GM19397 (cell line): ENCODE measurements around the gene SCUBE3.

Source experiments
- ATAC-seq: cut with Tn5 transposase; IDR thresholded peaks from one replicate; pipeline ENCODE4 v1.9.1; 2021; ENCODE audit warnings: mild to moderate bottlenecking, moderate library complexity; ENCODE audit not compliant: unreplicated experiment

SCUBE3 gene

DNA sequence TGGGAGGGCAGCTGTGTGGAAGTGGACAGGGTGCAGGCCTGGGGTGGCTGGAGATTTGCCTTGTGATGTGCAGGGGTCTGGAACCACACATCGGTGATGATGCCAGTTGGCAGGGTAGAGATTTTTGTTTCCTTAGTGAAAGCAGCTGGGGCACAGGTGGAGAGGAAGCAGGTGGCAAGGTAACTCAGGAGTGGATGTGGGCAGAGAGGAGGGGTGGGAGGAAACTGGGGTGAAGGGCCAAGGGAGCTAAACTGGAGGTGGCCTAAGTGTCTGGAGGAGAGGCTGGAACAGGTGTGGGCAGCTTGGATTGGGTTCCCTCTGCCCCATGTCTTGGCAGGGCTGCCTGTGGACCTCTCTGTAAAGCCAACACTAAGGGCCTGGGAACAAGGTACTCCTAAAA is 4.7 kb upstream of the SCUBE3 start:
- no peak for ATAC-seq

GRCh38 chr6:35209622-35210247 is 4.0 kb upstream of the SCUBE3 start:
- ATAC-seq: no peak

DNA sequence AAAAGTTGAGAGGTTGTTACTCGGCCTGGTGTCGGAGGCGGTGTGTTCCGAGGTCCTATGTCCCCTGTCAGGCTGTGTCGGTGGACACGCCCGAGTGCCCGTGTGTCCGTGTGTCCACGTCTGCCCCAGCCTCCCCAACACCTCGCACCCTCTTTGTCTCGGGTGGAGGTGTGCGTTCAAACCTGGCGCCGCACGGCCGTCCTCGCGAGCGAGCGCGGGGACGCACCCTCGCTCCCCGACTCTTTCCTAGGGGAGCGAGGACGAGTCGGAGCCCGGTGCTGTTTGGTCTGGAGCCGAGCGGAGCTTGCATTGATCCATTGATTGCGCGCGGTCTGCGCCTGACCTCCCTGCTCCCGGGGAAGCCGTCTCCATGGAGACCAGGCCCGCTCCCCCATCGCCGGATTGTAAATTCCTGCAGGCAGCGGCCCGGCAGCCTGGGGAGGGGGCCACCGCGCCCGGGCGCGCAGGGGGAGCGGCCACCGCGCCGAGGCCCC is 411 bp upstream of the SCUBE3 start:
- ATAC-seq: no peak

DNA sequence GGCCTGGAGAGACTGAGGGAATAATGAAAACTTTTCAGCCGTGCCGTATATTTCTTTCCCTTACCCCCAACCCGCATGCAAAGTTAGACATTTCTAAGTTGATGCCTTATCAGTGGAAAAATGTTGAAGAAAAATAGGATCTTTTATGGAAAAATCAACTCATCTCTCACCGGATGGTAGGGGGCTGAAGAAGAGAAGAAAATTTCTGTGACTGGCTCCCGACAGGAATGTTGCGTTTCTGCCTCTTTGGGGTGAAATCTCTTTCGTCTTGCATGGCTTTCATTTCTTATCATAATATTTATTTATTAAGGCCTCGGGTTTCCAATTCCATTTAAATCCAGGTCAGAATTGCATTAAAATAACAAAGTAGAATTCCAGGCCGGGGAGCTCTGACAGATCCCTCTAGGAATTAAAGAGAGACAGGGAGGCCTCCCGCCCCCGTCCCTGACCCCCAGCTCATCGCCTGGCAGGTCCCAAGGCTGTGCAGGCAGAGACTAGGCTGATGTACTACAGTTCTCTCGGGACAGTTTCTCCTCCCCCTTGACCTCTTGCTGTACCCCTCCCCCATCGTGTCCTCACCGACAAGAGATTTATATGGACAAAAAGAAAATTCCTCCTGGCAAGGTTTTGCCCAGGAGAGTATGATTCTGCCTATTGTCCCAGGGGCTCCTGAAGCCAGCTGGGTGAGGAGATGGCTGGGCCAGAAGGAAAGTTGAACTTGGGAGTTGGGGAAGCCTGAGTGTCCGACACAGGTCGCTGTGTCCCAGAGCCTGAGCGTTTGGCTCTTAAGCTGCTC is 1.3 kb downstream of the SCUBE3 start:
- no peak for ATAC-seq

DNA sequence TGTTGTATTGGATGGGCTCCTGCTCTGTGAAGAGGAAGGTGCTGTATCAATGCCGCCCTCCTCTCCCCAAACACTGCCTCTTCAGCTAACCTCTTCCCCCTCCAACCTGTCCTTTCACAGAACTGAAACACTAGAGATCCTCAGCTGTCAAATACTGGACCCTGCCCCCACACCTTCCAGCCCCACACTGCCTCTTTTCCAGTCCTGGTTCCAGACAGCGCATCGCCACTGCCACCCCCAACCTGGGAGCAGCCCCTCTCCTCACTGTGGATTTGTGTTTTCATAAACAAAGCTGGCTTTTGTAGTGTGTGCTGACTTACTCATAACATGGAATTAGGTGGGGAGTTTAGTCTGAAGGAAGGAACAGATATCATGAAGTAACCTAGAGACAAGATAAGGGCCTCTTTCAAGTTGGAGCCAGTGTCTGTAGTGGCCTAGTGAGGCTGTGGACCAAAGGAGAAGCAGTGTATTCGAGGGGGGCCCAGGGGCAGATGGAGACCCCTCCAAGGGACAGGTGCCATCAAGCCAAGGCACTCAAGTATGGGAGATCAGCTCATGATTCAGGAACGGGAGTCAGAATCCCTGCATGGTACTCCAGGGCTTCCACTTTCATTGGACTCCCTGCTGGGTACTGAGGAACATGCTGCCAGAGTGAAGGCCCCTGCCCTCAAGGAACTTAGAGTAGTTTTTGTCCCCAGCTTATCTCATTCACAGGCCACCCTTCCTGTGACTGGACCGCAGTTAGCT is 2.1 kb downstream of the SCUBE3 start:
- no peak for ATAC-seq

GRCh38 chr6:35216412-35216732 is 2.6 kb downstream of the SCUBE3 start:
- no peak for ATAC-seq

DNA sequence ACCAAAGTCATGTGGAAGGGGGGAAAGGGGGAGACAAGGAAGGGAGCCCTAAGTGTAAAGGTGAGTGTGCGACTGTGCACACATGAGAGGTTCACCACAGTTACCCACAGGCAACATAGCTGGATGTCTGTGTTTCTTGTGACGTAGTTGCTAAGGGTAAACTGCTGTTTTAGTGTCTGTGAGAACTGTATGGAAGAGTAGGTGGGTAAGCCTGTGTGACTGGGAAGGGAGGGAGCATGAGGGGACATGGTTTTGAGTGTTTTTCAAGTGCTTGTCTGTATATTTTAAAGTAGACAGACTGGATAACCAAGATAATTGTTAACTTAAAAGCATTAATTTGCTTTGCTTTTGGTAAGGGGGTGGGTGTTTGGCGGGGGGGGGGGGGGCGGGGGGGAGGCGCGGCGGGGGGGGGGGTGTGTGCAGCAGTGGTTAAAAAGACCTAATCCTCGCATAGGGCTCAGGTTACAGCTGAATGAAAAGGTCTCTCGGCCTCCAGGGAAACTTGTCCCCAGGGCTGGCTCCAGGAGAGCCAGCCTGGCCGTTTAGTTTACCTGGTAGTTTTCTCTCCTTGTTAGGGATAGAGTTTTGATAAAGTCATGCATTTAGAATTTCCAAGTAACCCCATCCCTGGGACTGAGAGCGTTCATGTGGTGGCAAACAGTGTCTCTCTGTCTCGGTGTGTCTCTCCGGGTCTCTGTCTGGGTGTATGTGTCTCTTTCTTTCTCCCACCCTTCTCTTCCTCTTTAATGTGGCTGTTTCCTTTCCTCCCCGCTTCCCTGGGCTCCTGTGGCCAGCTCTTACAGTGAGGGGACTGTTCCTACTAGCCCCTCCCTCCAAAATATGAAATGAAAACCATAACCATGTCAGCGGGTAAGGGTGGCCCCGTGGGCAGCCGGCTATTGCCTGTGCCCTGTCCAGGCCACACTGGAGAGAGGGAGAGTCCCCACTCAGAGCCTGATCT is 3.4 kb downstream of the SCUBE3 start:
- ATAC-seq: no peak

- ATAC-seq: no peak
These were observed 4.3 kb downstream of the SCUBE3 start for GRCh38 chr6:35218021-35218420.

GRCh38 chr6:35218456-35218855 is 4.7 kb downstream of the SCUBE3 start:
- no peak for ATAC-seq

DNA sequence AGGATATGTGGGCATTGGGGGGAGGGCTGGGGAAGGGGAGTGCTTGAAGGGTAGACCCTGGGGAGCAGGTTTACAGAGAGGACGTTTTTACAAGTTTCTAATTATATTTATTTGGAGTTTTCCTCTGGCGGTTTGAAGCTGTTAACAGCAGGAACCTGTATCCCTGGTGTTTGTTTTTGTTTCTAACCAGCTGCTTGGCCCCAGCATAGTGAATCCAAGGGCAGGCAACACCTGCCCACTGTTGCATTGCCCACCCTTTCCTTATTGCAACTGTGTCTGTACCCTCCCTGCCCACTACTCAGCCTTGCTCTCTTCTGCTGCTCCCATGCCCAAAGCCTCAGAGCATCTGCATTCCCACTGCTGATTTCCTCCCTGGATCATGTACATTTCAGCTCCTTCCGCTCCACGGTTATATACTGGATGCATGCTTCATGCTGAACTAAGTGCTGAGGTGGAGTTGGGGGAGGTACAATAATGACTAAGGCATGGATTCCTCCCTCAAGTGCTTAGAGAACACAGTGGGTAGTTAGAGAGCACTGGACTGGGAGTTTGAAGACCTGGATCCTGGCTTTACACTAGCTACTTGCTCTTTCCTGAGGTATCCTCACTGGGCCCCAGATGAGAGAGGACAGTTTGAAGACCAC is 6.0 kb downstream of the SCUBE3 start:
- ATAC-seq: no peak

DNA sequence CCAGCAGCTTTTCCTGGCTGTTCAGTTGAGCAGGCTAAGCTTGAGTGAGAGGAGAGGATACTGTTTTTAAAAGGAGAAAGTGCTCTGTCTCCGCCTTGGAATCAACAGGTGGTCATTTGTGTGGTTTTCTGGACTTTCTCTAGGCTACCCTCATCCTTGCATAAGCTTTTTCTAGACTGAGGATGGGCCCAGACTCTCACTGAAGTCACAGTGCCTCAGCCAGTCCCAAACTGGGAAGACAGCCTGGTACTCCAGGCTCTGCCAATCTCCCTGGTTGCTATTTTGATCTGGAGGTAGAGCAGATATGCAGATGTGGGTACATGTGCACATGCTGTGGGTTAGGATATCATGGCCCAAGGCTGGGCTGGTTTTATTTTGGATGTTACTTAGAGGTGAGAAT is 7.0 kb downstream of the SCUBE3 start:
- ATAC-seq: no peak

DNA sequence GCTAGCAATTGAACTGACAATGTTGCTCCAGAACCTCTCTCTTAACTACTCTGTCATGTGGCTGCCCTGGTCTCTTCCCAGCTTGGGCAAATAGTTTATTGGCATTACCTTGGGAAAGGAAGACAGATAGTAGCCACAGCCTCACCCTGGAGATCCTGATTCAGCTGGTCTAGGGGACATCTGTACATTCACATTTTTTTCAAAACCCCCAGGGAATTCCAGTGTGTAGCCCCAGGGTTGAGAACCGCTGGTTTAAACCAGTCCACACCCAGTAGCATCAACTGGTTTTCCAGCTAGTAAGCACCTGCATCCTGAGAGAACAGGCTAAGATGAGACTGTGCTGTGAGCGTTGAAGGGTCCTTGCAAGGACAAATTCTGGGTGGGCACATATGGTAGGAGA is 9.6 kb downstream of the SCUBE3 start:
- no peak for ATAC-seq

- no peak for ATAC-seq
These were observed 11.0 kb downstream of the SCUBE3 start for GRCh38 chr6:35224720-35225119.

- no peak for ATAC-seq
These were observed 14.7 kb downstream of the SCUBE3 start for GRCh38 chr6:35228481-35228880.

DNA sequence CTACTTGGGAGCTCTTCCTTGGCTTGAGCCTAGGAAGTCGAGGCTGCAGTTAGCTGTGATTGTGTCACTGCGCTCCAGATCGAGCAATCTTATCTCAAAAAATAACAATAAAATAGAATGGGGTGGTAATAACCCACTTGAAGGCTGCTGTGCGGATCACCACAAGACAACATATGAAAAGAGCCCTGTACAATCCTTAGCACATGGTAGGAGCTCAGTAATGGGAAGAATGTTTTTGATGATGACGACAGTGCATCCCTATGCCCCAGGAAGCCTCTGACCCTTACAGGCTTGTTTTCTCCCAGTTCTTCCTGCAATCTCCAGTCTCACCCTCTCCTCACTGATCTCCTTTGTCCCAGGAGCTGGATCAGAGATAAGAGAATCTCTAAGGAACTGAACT is 15.5 kb downstream of the SCUBE3 start:
- no peak for ATAC-seq

- no peak for ATAC-seq
These were observed 16.7 kb downstream of the SCUBE3 start for GRCh38 chr6:35230498-35230897.

DNA sequence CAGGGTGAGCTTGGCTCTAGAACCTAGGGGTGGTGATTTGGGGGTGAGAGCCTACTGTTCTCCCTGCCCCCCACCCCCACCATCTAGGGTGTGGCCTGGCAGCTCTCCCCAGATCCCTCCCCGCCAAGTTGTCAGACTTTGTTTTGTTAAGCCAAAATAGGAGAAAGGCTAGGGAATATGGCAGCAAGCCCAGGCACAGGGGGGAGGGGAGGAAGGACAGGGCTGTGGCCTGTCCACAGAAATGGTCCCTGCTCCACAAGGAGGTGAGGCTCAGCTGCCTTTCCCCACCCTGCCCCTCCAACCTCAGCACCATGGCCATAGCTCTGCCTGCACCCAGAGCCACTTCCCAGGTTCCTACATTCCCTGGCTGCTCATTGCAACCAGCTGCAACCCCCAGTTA is 17.2 kb downstream of the SCUBE3 start:
- ATAC-seq: no peak

GRCh38 chr6:35231563-35231962 is 17.8 kb downstream of the SCUBE3 start:
- no peak for ATAC-seq

DNA sequence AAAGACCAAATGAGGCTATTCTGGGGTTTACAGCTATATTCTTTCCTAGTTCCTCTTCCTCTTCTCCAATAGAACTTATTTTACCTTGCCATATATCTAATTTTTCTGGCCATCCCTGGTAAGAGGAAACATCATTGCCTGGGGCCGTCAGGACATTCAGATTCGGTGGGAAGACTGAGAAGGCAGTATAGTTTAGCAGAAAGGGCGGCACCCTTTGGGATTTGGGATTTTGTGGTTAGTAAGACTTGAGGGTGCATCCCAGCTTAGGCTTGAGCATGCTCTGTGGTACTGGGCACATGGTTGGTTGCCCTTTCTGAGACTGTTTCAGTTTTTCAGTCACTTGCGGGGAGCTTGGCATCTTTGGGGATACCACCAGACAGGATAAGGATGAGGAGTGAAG is 21.1 kb downstream of the SCUBE3 start:
- ATAC-seq: no peak

DNA sequence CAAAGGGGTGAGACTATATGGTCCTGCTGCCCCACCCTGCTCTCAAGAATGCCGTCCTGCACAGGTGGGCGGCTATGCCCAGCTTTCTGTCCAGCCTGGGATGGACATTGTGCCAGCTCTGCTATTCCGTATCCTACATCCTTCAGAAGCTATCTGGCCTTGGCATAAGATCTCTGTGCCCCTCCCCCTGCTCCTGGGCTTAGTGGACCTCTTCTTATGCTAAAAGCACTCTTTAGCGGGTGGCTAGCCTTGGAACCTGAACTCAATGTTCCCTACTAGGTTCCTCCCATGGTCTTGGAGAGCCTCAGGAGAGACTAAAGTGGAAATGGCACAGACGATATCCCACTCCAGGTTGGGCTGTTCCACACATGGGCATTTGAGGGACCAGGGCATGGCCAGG is 22.5 kb downstream of the SCUBE3 start:
- ATAC-seq: no peak
